IMR-90 (cell line): ENCODE results near the gene PRKCE. TPM values are rescaled to one million over a fixed set of nuclear protein-coding genes. Genes with fewer than 3 reads are reported as not detected.

Source experiments
- ATAC-seq: fragments of 200-7000 bp; cut with Tn5 transposase; 2 replicates; pipeline ENCODE4 v1.9.1; 2020; ENCODE audit warnings: low read depth, mild to moderate bottlenecking, moderate library complexity
- BruUV-seq: library from RNA; stranded (reverse); fragments of 400-500 nt; replicated peaks from 2 replicates; lab custom pipeline; 2021; lab: Mats Ljungman, UMichigan
- CTCF ChIA-PET: fragments of 300-600 bp; formaldehyde crosslinking; extraction: SDS; loops from one replicate; lab custom pipeline; 2021; ENCODE audit warnings: antibody characterized with exemption; lab: Yijun Ruan, JAX
- POLR2A ChIA-PET: fragments of 300-600 bp; sonication (Branson Sonifier 250); formaldehyde crosslinking; loops from one replicate; lab custom pipeline; 2022; ENCODE audit warnings: antibody characterized with exemption; ENCODE audit not compliant: unreplicated experiment; lab: Charles Lee
- DNase-seq: peaks from one replicate; pipeline ENCODE4 v3.0.0; 2013
- H2AFZ ChIP-seq: replicated peaks from 2 replicates; pipeline ENCODE3; 2013; ENCODE audit warnings: low read length, mild to moderate bottlenecking; ENCODE audit not compliant: poor library complexity
- H2AK5ac ChIP-seq: 2 replicates; pipeline ENCODE4 v1.6.1; 2013; ENCODE audit warnings: low read depth, low read length, inconsistent platforms
- H2AK9ac ChIP-seq: replicated peaks from 2 replicates; pipeline ENCODE3; 2013; ENCODE audit warnings: mild to moderate bottlenecking, low read depth, low read length, moderate library complexity; ENCODE audit not compliant: poor library complexity
- H2BK120ac ChIP-seq: 2 replicates; pipeline ENCODE4 v1.6.1; 2013; ENCODE audit warnings: low read depth, low read length, inconsistent platforms
- H2BK15ac ChIP-seq: 3 replicates; pipeline ENCODE4 v1.6.1; 2013; ENCODE audit warnings: low read depth, low read length, inconsistent platforms
- H2BK20ac ChIP-seq: 2 replicates; pipeline ENCODE4 v1.6.1; 2013; ENCODE audit warnings: low read depth, mild to moderate bottlenecking, inconsistent platforms, low read length, moderate library complexity
- H2BK5ac ChIP-seq: 2 replicates; pipeline ENCODE4 v1.6.1; 2013; ENCODE audit warnings: mild to moderate bottlenecking, low read depth, low read length, inconsistent platforms; ENCODE audit not compliant: poor library complexity, severe bottlenecking
- H3K14ac ChIP-seq: replicated peaks from 2 replicates; pipeline ENCODE4 v1.6.1; 2013; ENCODE audit warnings: low read depth, low read length, inconsistent platforms
- H3K18ac ChIP-seq: 2 replicates; pipeline ENCODE4 v1.6.1; 2013; ENCODE audit warnings: low read depth, low read length, control low read depth
- H3K23ac ChIP-seq: 2 replicates; pipeline ENCODE4 v1.6.1; 2013; ENCODE audit warnings: low read depth, low read length, inconsistent platforms
- H3K27ac ChIP-seq: 2 replicates; pipeline ENCODE4 v1.5.1; 2013; ENCODE audit warnings: mild to moderate bottlenecking, control low read depth, low read length; ENCODE audit not compliant: insufficient read depth
- H3K27me3 ChIP-seq: 2 replicates; pipeline ENCODE4 v1.6.1; 2013; ENCODE audit warnings: low read length; ENCODE audit not compliant: control insufficient read depth, insufficient read depth
- H3K36me3 ChIP-seq: 2 replicates; pipeline ENCODE4 v1.6.1; 2013; ENCODE audit warnings: low read length, mixed read lengths; ENCODE audit not compliant: control insufficient read depth, insufficient read depth
- H3K4ac ChIP-seq: 2 replicates; pipeline ENCODE4 v1.6.1; 2013; ENCODE audit warnings: low read depth, low read length, inconsistent platforms
- H3K4me1 ChIP-seq: 2 replicates; pipeline ENCODE4 v1.6.1; 2013; ENCODE audit warnings: low read length, mixed read lengths; ENCODE audit not compliant: control insufficient read depth, insufficient read depth
- H3K4me2 ChIP-seq: 2 replicates; pipeline ENCODE4 v1.6.1; 2013; ENCODE audit warnings: low read depth, mild to moderate bottlenecking, control low read depth, low read length, moderate library complexity
- H3K4me3 ChIP-seq: 2 replicates; pipeline ENCODE4 v1.5.1; 2013; ENCODE audit warnings: low read depth, mild to moderate bottlenecking, control low read depth, low read length, moderate library complexity; ENCODE audit not compliant: insufficient read depth
- H3K56ac ChIP-seq: 2 replicates; pipeline ENCODE4 v1.6.1; 2013; ENCODE audit warnings: low read length, inconsistent platforms; ENCODE audit not compliant: insufficient read depth; ENCODE audit errors: extremely low read depth
- H3K79me1 ChIP-seq, 2 experiments: 2 replicates each; pipeline ENCODE4 v1.6.1; 2013; ENCODE audit warnings: low read length in 2 of 2, inconsistent platforms in 1 of 2, low read depth in 1 of 2
- H3K9ac ChIP-seq: 2 replicates; pipeline ENCODE4 v1.6.1; 2013; ENCODE audit warnings: low read depth, low read length, control low read depth
- H3K9me1 ChIP-seq: 2 replicates; pipeline ENCODE4 v1.6.1; 2013; ENCODE audit warnings: low read length, inconsistent platforms; ENCODE audit not compliant: insufficient read depth
- H3K9me3 ChIP-seq: 2 replicates; pipeline ENCODE4 v1.6.1; 2013; ENCODE audit warnings: low read length; ENCODE audit not compliant: control insufficient read depth, insufficient read depth
- H4K20me1 ChIP-seq: 2 replicates; pipeline ENCODE4 v1.6.1; 2013; ENCODE audit warnings: low read length, inconsistent platforms; ENCODE audit not compliant: insufficient read depth
- H4K5ac ChIP-seq: 2 replicates; pipeline ENCODE4 v1.6.1; 2013; ENCODE audit warnings: mild to moderate bottlenecking, low read depth, low read length, control low read depth
- H4K8ac ChIP-seq, 2 experiments: 2 replicates each; pipeline ENCODE4 v1.6.1; 2013; ENCODE audit warnings: low read depth in 2 of 2, low read length in 2 of 2, control low read depth in 1 of 2, inconsistent platforms in 1 of 2
- H4K91ac ChIP-seq: 2 replicates; pipeline ENCODE4 v1.6.1; 2013; ENCODE audit warnings: low read depth, low read length, inconsistent platforms; ENCODE audit not compliant: insufficient read depth
- BHLHE40 ChIP-seq: fragments of 150-350 bp; IDR thresholded peaks from 2 replicates; pipeline ENCODE4 v1.6.1; 2016; ENCODE audit warnings: mild to moderate bottlenecking, low read depth, low read length
- FOS ChIP-seq: fragments of 150-350 bp; IDR thresholded peaks from 2 replicates; pipeline ENCODE4 v1.6.1; 2016; ENCODE audit warnings: low read depth, low read length
- MAFK ChIP-seq: IDR thresholded peaks from 2 replicates; pipeline ENCODE4 v1.6.1; 2012; ENCODE audit warnings: low read depth, low read length, improper control_type of control experiment
- MAZ ChIP-seq: IDR thresholded peaks from 2 replicates; pipeline ENCODE4 v1.6.1; 2012; ENCODE audit warnings: low read depth, mild to moderate bottlenecking, low read length, improper control_type of control experiment, moderate library complexity, borderline replicate concordance
- MXI1 ChIP-seq: IDR thresholded peaks from 2 replicates; pipeline ENCODE4 v1.6.1; 2012; ENCODE audit warnings: low read depth, mild to moderate bottlenecking, low read length, moderate library complexity, borderline replicate concordance
- RAD21 ChIP-seq: IDR thresholded peaks from 2 replicates; pipeline ENCODE4 v1.6.1; 2012; ENCODE audit warnings: low read length, improper control_type of control experiment
- RFX5 ChIP-seq: IDR thresholded peaks from 2 replicates; pipeline ENCODE4 v1.8.0; 2012; ENCODE audit warnings: low read depth, mild to moderate bottlenecking, low read length, moderate library complexity
- SMC3 ChIP-seq: fragments of 150-350 bp; IDR thresholded peaks from 2 replicates; pipeline ENCODE4 v1.6.1; 2016; ENCODE audit warnings: low read depth, mild to moderate bottlenecking, antibody characterized with exemption, low read length, moderate library complexity
- WGBS, 2 experiments: methylation state at CpG; one replicate each; pipeline versions ENCODE4 v1.1.5 to v1.1.7; 2013; ENCODE audit warnings: missing lambda C conversion rate in 2 of 2; ENCODE audit not compliant: insufficient read length in 1 of 2; ENCODE audit errors: extremely low coverage in 2 of 2; 5-methylcytosine and 5-hydroxymethylcytosine counted together
- dilution Hi-C: fragments of 300-500 bp; cut with HindIII; formaldehyde crosslinking; loops from one replicate; pipeline ENCODE4 v1.14.3; 2018; ENCODE audit warnings: low sequenced_read_pairs; ENCODE audit not compliant: unreplicated experiment
- in situ Hi-C: fragments of 300-500 bp; cut with MboI; formaldehyde crosslinking; loops from 3 replicates; pipeline ENCODE4 v1.14.3; 2019; ENCODE audit warnings: low sequenced_read_pairs, inconsistent platforms, mixed read lengths
- intact Hi-C: fragments of 100-400 bp; cut with micrococcal nuclease; formaldehyde crosslinking; loops from 2 replicates; pipeline ENCODE4 v1.10.0; 2022
- polyA plus RNA-seq, 3 experiments: library from polyadenylated mRNA; depleted of rRNA; stranded (reverse); fragments of >200 nt; gene quantifications; 2 replicates each; pipeline ENCODE4 v1.2.3, GENCODE V29; 2012; ENCODE audit warnings: low replicate concordance in 1 of 3
- total RNA-seq: library from RNA; depleted of rRNA; stranded (reverse); fragments of >200 nt; gene quantifications from 2 replicates; pipeline ENCODE4 v1.2.3, GENCODE V29; 2012
- TF ChIP-seq, protein P1 (sequence below): fragments of 150-350 bp; IDR thresholded peaks from 2 replicates; pipeline ENCODE4 v1.6.1; 2016; ENCODE audit warnings: low read depth, mild to moderate bottlenecking, low read length, moderate library complexity, borderline replicate concordance
- TF ChIP-seq, protein P2 (sequence below): fragments of 150-350 bp; IDR thresholded peaks from 2 replicates; pipeline ENCODE4 v1.6.1; 2017; ENCODE audit warnings: mild to moderate bottlenecking, antibody characterized with exemption, low read length, low read depth

PRKCE gene
- total and polyA plus RNA-seq, 2 of the 4 experiments (the other 2 are of a cell fraction): 8.1 to 32.4 TPM

DNA sequence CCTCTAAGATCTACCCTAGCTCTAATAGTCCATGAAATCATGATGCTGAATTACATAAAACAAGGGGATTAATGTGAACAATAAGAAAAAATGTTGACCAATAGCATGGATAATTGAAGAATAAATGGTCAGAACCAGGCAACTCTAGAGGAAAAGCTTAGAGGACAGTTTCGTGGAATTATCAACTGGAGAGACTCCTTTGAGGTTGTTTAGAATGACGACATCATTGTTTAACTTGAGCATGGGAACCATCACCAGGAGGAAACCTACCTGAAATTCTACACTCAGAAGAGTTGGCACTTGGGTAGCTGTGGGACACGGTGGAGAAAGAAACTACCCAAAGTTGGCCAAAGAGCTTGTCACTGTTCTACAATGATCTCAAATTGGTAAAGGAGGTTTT, 466.5 kb downstream of the PRKCE start:
- CTCF ChIA-PET: no interaction called here
- intact Hi-C loops: no loop called here
- Histone ChIP-seq H3K14ac (no peak overlapping the region), H3K4ac (no peak overlapping the region; the same call in 1 of the 2 replicates), H4K8ac (no peak overlapping the region), H2BK15ac (peak overlapping the region; percentile 44; the same call in 1 of the 3 replicates), H2BK20ac (peak overlapping the region; percentile 26; the same call in 1 of the 2 replicates), H4K20me1 (no peaks in the 10 kb centered on the region), H3K18ac (no peak overlapping the region), H3K27ac (no peak overlapping the region), H3K4me1 (peaks cover 16% of the 10 kb centered on the region), H3K4me3 (no peak overlapping the region), H2AK9ac (no peak overlapping the region), H3K27me3 (no peaks in the 10 kb centered on the region), H4K5ac (no peak overlapping the region), H4K91ac (no peak overlapping the region), H2AFZ (no peak overlapping the region), H3K4me2 (no peak overlapping the region), H3K9ac (no peak overlapping the region), H3K56ac (no peak overlapping the region), H2BK5ac (no peak overlapping the region), H3K36me3 (no peaks in the 10 kb centered on the region), H3K9me3 (no peaks in the 10 kb centered on the region), H3K23ac (no peak overlapping the region), H3K79me1 (peaks cover 21% of the 10 kb centered on the region in 2 experiments; a peak in 3 of 4 replicates), H2AK5ac (no peak overlapping the region; the same call in 1 of the 2 replicates), H3K9me1 (0 out of 2 replicates have a peak, but pooled peaks cover 6% of the 10 kb centered on the region), H2BK120ac (no peak overlapping the region)
- POLR2A ChIA-PET: no interaction called here
- in situ Hi-C loops: no loop called here
- ATAC-seq (no peak), DNase-seq (no peak)
- TF ChIP-seq BHLHE40 (no peak), FOS (no peak), RAD21 (no peak), RFX5 (no peak), MXI1 (no peak), SMC3 (no peak), MAZ (no peak), MAFK (no peak)
- TF ChIP-seq, protein P1, sequence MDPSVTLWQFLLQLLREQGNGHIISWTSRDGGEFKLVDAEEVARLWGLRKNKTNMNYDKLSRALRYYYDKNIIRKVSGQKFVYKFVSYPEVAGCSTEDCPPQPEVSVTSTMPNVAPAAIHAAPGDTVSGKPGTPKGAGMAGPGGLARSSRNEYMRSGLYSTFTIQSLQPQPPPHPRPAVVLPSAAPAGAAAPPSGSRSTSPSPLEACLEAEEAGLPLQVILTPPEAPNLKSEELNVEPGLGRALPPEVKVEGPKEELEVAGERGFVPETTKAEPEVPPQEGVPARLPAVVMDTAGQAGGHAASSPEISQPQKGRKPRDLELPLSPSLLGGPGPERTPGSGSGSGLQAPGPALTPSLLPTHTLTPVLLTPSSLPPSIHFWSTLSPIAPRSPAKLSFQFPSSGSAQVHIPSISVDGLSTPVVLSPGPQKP: no peak
- TF ChIP-seq, protein P2, sequence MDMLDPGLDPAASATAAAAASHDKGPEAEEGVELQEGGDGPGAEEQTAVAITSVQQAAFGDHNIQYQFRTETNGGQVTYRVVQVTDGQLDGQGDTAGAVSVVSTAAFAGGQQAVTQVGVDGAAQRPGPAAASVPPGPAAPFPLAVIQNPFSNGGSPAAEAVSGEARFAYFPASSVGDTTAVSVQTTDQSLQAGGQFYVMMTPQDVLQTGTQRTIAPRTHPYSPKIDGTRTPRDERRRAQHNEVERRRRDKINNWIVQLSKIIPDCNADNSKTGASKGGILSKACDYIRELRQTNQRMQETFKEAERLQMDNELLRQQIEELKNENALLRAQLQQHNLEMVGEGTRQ: no peak
- BruUV-seq: no TSS peak
- no CpG with 5 or more reads among the region's 3 CpGs for WGBS, 2 experiments
- dilution Hi-C loops: no loop called here
